H9 (cell line): ENCODE results near the gene SAMM50. TPM values are rescaled to one million over a fixed set of nuclear protein-coding genes. Genes with fewer than 3 reads are reported as not detected.

Source experiments
- DNase-seq: peaks from one replicate; pipeline ENCODE4 v3.0.0-alpha.2; 2017
- H2AFZ ChIP-seq: one replicate; pipeline ENCODE4 v1.6.1; 2013; ENCODE audit warnings: mild to moderate bottlenecking, low read length, control low read depth, moderate library complexity
- H2AK5ac ChIP-seq: 2 replicates; pipeline ENCODE4 v1.6.1; 2013; ENCODE audit warnings: low read length, control low read depth, mixed read lengths; ENCODE audit not compliant: insufficient read length
- H2BK120ac ChIP-seq: one replicate; pipeline ENCODE4 v1.6.1; 2013; ENCODE audit warnings: low read depth, mild to moderate bottlenecking, low read length, control low read depth, inconsistent platforms; ENCODE audit not compliant: poor library complexity, severe bottlenecking
- H2BK12ac ChIP-seq: 2 replicates; pipeline ENCODE4 v1.6.1; 2013; ENCODE audit warnings: low read length, control low read depth, mixed read lengths, low read depth; ENCODE audit not compliant: insufficient read length
- H2BK15ac ChIP-seq: 2 replicates; pipeline ENCODE4 v1.6.1; 2013; ENCODE audit warnings: low read depth, low read length, control low read depth
- H2BK20ac ChIP-seq: one replicate; pipeline ENCODE4 v1.6.1; 2013; ENCODE audit warnings: low read depth, mild to moderate bottlenecking, low read length, control low read depth, inconsistent platforms; ENCODE audit not compliant: poor library complexity, severe bottlenecking
- H2BK5ac ChIP-seq: 2 replicates; pipeline ENCODE4 v1.6.1; 2013; ENCODE audit warnings: low read length, control low read depth, mixed read lengths; ENCODE audit not compliant: insufficient read length
- H3K14ac ChIP-seq: 2 replicates; pipeline ENCODE4 v1.6.1; 2013; ENCODE audit warnings: low read length, control low read depth; ENCODE audit not compliant: insufficient read depth
- H3K18ac ChIP-seq: 2 replicates; pipeline ENCODE4 v1.6.1; 2013; ENCODE audit warnings: low read depth, mild to moderate bottlenecking, mixed read lengths, low read length, control low read depth; ENCODE audit not compliant: insufficient read length
- H3K23ac ChIP-seq: 2 replicates; pipeline ENCODE4 v1.6.1; 2013; ENCODE audit warnings: low read length, control low read depth, mixed read lengths, low read depth; ENCODE audit not compliant: insufficient read length
- H3K23me2 ChIP-seq: 2 replicates; pipeline ENCODE4 v1.6.1; 2013; ENCODE audit warnings: low read depth, mild to moderate bottlenecking, mixed read lengths, low read length, control low read depth; ENCODE audit not compliant: insufficient read length, poor library complexity, severe bottlenecking
- H3K27ac ChIP-seq: 2 replicates; pipeline ENCODE4 v1.5.1; 2013; ENCODE audit warnings: low read length, control low read depth, mixed read lengths, low read depth; ENCODE audit not compliant: insufficient read length
- H3K27me3 ChIP-seq: 2 replicates; pipeline ENCODE4 v1.6.1; 2013; ENCODE audit warnings: low read length, control low read depth, inconsistent platforms; ENCODE audit not compliant: insufficient read depth
- H3K4ac ChIP-seq: 2 replicates; pipeline ENCODE4 v1.6.1; 2013; ENCODE audit warnings: low read depth, mild to moderate bottlenecking, control low read depth, inconsistent platforms, low read length, moderate library complexity
- H3K4me1 ChIP-seq: 2 replicates; pipeline ENCODE4 v1.6.1; 2013; ENCODE audit warnings: low read length, control low read depth, inconsistent platforms; ENCODE audit not compliant: insufficient read depth
- H3K4me2 ChIP-seq: 2 replicates; pipeline ENCODE4 v1.6.1; 2013; ENCODE audit warnings: low read length, control low read depth, mixed read lengths; ENCODE audit not compliant: insufficient read length, insufficient read depth
- H3K56ac ChIP-seq: 2 replicates; pipeline ENCODE4 v1.6.1; 2013; ENCODE audit warnings: low read depth, mild to moderate bottlenecking, mixed read lengths, low read length, control low read depth; ENCODE audit not compliant: insufficient read length
- H3K79me1 ChIP-seq: 2 replicates; pipeline ENCODE4 v1.6.1; 2013; ENCODE audit warnings: low read depth, mild to moderate bottlenecking, moderate library complexity, low read length, control low read depth, inconsistent platforms; ENCODE audit not compliant: insufficient read depth, poor library complexity, severe bottlenecking
- H3K79me2 ChIP-seq: 2 replicates; pipeline ENCODE4 v1.6.1; 2013; ENCODE audit warnings: low read length, control low read depth, inconsistent platforms; ENCODE audit not compliant: insufficient read depth
- H3K9ac ChIP-seq: 2 replicates; pipeline ENCODE4 v1.6.1; 2013; ENCODE audit warnings: low read length, control low read depth, mixed read lengths; ENCODE audit not compliant: insufficient read length; ENCODE audit errors: extremely low read depth
- H3K9me3 ChIP-seq: one replicate; pipeline ENCODE4 v1.6.1; 2013; ENCODE audit warnings: low read depth, low read length, inconsistent platforms; ENCODE audit not compliant: control insufficient read depth
- H3T11ph ChIP-seq: one replicate; pipeline ENCODE4 v1.6.1; 2013; ENCODE audit warnings: mild to moderate bottlenecking, low read length, control low read depth, inconsistent platforms
- H4K20me1 ChIP-seq: one replicate; pipeline ENCODE4 v1.6.1; 2013; ENCODE audit not compliant: control insufficient read depth, insufficient read length, insufficient read depth
- H4K5ac ChIP-seq: 2 replicates; pipeline ENCODE4 v1.6.1; 2013; ENCODE audit warnings: low read depth, mild to moderate bottlenecking, mixed read lengths, low read length, control low read depth; ENCODE audit not compliant: insufficient read length
- H4K8ac ChIP-seq: replicated peaks from 2 replicates; pipeline ENCODE4 v1.6.1; 2013; ENCODE audit warnings: low read length, control low read depth, mixed read lengths, low read depth; ENCODE audit not compliant: insufficient read length
- H4K91ac ChIP-seq: 2 replicates; pipeline ENCODE4 v1.6.1; 2013; ENCODE audit warnings: low read depth, mild to moderate bottlenecking, moderate library complexity, mixed read lengths, low read length, control low read depth; ENCODE audit not compliant: insufficient read length
- H3K27ac Mint-ChIP-seq, 3 experiments: 2 replicates in 2 of 3; 3 replicates in 1 of 3; pipeline ENCODE4 v1.8.0; 2020 to 2021; ENCODE audit warnings: mixed read lengths in 3 of 3, mild to moderate bottlenecking in 1 of 3, moderate library complexity in 1 of 3
- H3K27me3 Mint-ChIP-seq: 2 replicates; pipeline ENCODE4 v1.8.0; 2021; ENCODE audit warnings: low read depth, mild to moderate bottlenecking, moderate library complexity, mixed read lengths
- H3K36me3 Mint-ChIP-seq, 3 experiments: 2 replicates in 2 of 3; 3 replicates in 1 of 3; pipeline ENCODE4 v1.8.0; 2020 to 2021; ENCODE audit warnings: low read depth in 3 of 3, mixed read lengths in 3 of 3; ENCODE audit not compliant: insufficient read depth in 1 of 3
- H3K4me1 Mint-ChIP-seq, 2 experiments: 2 replicates each; pipeline ENCODE4 v1.8.0; 2020; ENCODE audit warnings: mixed read lengths in 2 of 2
- H3K4me3 Mint-ChIP-seq, 2 experiments: 2 replicates in 1 of 2; 3 replicates in 1 of 2; pipeline ENCODE4 v1.8.0; 2020 to 2021; ENCODE audit warnings: mild to moderate bottlenecking in 2 of 2, mixed read lengths in 2 of 2, moderate library complexity in 1 of 2
- H3K9me3 Mint-ChIP-seq, 2 experiments: 2 replicates in 1 of 2; 3 replicates in 1 of 2; pipeline ENCODE4 v1.8.0; 2020; ENCODE audit warnings: mild to moderate bottlenecking in 2 of 2, mixed read lengths in 2 of 2, moderate library complexity in 1 of 2
- WGBS: extraction: QIAGEN DNeasy Blood & Tissue Kit; methylation state at CpG from one replicate; pipeline ENCODE4 v1.1.7; 2013; ENCODE audit warnings: missing lambda C conversion rate, low lambda C conversion rate, mixed read lengths; ENCODE audit not compliant: insufficient read length; ENCODE audit errors: extremely low coverage; 5-methylcytosine and 5-hydroxymethylcytosine counted together
- total RNA-seq: library from RNA; stranded (reverse); gene quantifications from 2 replicates; pipeline ENCODE4 v1.2.1, GENCODE V29; 2021
- TF ChIP-seq, protein P1 (sequence below): fragments of 200-600 bp; sonication (generic); conservative IDR thresholded peaks from 3 replicates; pipeline ENCODE4 v1.8.0; 2021; ENCODE audit warnings: antibody characterized with exemption, mild to moderate bottlenecking

Gene SAMM50
- total RNA-seq, 1 experiment from 2014 or later = 57.2 TPM

DNA sequence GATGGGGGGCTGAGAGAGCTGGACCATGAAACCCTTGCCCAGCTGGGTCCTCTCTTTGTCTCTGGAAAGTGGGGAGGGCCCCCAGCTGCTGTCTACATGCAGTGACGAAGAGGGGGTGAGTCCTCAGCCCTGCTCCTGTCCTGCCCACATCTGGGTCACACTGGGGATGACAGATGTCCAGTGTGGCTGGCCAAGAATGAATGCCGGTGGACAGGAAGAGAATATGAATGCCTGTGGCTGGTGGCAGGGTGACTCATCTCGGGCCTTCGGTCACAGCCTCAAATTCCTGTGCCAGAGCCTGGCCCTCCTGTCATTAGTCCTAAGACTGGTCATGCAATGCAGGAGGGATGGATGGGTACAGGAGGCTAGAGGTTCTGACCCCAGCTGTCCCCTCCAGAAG, 33.9 kb upstream of the SAMM50 start:
- no peak overlapping the region for H2BK5ac ChIP-seq
- peaks cover 2 to 4% (median 3%) of the 10 kb centered on the region in 3 experiments; a peak in 5 of 7 replicates for H3K36me3 Mint-ChIP-seq
- H4K5ac ChIP-seq = no peak overlapping the region
- no peak overlapping the region for H3K18ac ChIP-seq
- H4K20me1 ChIP-seq = no peaks in the 10 kb centered on the region
- H2BK15ac ChIP-seq = no peak overlapping the region
- no peaks in the 10 kb centered on the region for H3K9me3 ChIP-seq
- no peaks in the 10 kb centered on the region for H3K79me1 ChIP-seq
- H3K27me3 ChIP-seq = no peaks in the 10 kb centered on the region
- H4K91ac ChIP-seq = no peak overlapping the region
- DNase-seq = no peak
- no peak overlapping the region for H2AFZ ChIP-seq
- H3K56ac ChIP-seq = no peak overlapping the region
- H3T11ph ChIP-seq = no peak overlapping the region
- H2AK5ac ChIP-seq = no peak overlapping the region
- H3K4me3 Mint-ChIP-seq = no peak overlapping the region
- TF ChIP-seq, protein P1, sequence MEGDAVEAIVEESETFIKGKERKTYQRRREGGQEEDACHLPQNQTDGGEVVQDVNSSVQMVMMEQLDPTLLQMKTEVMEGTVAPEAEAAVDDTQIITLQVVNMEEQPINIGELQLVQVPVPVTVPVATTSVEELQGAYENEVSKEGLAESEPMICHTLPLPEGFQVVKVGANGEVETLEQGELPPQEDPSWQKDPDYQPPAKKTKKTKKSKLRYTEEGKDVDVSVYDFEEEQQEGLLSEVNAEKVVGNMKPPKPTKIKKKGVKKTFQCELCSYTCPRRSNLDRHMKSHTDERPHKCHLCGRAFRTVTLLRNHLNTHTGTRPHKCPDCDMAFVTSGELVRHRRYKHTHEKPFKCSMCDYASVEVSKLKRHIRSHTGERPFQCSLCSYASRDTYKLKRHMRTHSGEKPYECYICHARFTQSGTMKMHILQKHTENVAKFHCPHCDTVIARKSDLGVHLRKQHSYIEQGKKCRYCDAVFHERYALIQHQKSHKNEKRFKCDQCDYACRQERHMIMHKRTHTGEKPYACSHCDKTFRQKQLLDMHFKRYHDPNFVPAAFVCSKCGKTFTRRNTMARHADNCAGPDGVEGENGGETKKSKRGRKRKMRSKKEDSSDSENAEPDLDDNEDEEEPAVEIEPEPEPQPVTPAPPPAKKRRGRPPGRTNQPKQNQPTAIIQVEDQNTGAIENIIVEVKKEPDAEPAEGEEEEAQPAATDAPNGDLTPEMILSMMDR = no peak
- WGBS = no CpG with 5 or more reads among the region's 4 CpGs
- H3K14ac ChIP-seq = no peak overlapping the region; the same call in 1 of the 2 replicates
- H3K23me2 ChIP-seq = peaks cover 3% of the 10 kb centered on the region
- H3K4me2 ChIP-seq = no peak overlapping the region
- peaks cover 14% of the 10 kb centered on the region for H3K27me3 Mint-ChIP-seq
- H2BK20ac ChIP-seq = no peak overlapping the region
- no peak overlapping the region for H2BK120ac ChIP-seq
- H3K27ac Mint-ChIP-seq = no peak overlapping the region
- H4K8ac ChIP-seq = no peak overlapping the region
- H2BK12ac ChIP-seq = no peak overlapping the region
- no peaks in the 10 kb centered on the region; a peak in 1 of 5 replicates for H3K9me3 Mint-ChIP-seq
- H3K4ac ChIP-seq = no peak overlapping the region
- no peak overlapping the region for H3K27ac ChIP-seq
- H3K4me1 Mint-ChIP-seq = peaks cover 29 to 31% of the 10 kb centered on the region in 2 experiments
- H3K23ac ChIP-seq = no peak overlapping the region
- no peak overlapping the region for H3K9ac ChIP-seq
- H3K79me2 ChIP-seq = no peaks in the 10 kb centered on the region; the same call in 1 of the 2 replicates
- H3K4me1 ChIP-seq = peaks cover 3% of the 10 kb centered on the region; the same call in 1 of the 2 replicates
